Endometrium (tissue), 2 donors: Measurements from ENCODE around the gene SLC12A7.
"Not testable (repeated sequence)": the region's sequence is repeated elsewhere in the genome, so short reads cannot be mapped to it uniquely, and the experiment has no call there.

Experiments used
- FAIRE-seq: peaks from 2 replicates; lab custom pipeline; 2012; peaks lifted over from hg19 to GRCh38; lab: Jason Lieb, UNC
- donor health status: control.
- donor health status: control.

Gene SLC12A7

GRCh38 chr5:1062761-1063568 is 48.9 kb downstream of the SLC12A7 start:
- no peak for FAIRE-seq

- FAIRE-seq, result no peak
Measured at GRCh38 chr5:1061916-1062315, 49.9 kb downstream of the SLC12A7 start.

- FAIRE-seq, result not testable (repeated sequence)
Measured at GRCh38 chr5:1061292-1061691, 50.6 kb downstream of the SLC12A7 start.

GRCh38 chr5:1060535-1060981 is 51.3 kb downstream of the SLC12A7 start:
- FAIRE-seq, result no peak

GRCh38 chr5:1059884-1060263 is 52.0 kb downstream of the SLC12A7 start:
- no peak for FAIRE-seq

- FAIRE-seq, result no peak
Measured at GRCh38 chr5:1058988-1059883, 52.6 kb downstream of the SLC12A7 start.

GRCh38 chr5:1058083-1058945 is 53.5 kb downstream of the SLC12A7 start:
- no peak for FAIRE-seq

GRCh38 chr5:1057485-1058082 is 54.3 kb downstream of the SLC12A7 start:
- FAIRE-seq, result no peak

- no peak for FAIRE-seq
Measured at GRCh38 chr5:1056611-1057484, 55.0 kb downstream of the SLC12A7 start.

- FAIRE-seq, result no peak
Measured at GRCh38 chr5:1055896-1056610, 55.8 kb downstream of the SLC12A7 start.

GRCh38 chr5:1054799-1055775 is 56.8 kb downstream of the SLC12A7 start:
- FAIRE-seq, result no peak

GRCh38 chr5:1054018-1054798 is 57.7 kb downstream of the SLC12A7 start:
- no peak for FAIRE-seq

GRCh38 chr5:1053391-1054017 is 58.4 kb downstream of the SLC12A7 start:
- no peak for FAIRE-seq

- FAIRE-seq, result no peak
Measured at GRCh38 chr5:1052641-1053390, 59.0 kb downstream of the SLC12A7 start.

GRCh38 chr5:1052076-1052475 is 59.8 kb downstream of the SLC12A7 start:
- FAIRE-seq, result no peak

GRCh38 chr5:1051366-1051720 is 60.5 kb downstream of the SLC12A7 start:
- FAIRE-seq, result no peak
